GM12878 (cell line): ENCODE results near the gene SERTM2.

Experiments
- ATF2 ChIP-seq: IDR thresholded peaks from 2 replicates; pipeline ENCODE4 v1.6.1; 2012; ENCODE audit warnings: low read length, inconsistent platforms
- CBX3 ChIP-seq: fragments of 200-600 bp; sonication (generic); IDR thresholded peaks from 2 replicates; pipeline ENCODE4 v1.6.1; 2016; ENCODE audit warnings: low read depth, borderline replicate concordance
- POLR2A ChIP-seq: IDR thresholded peaks from 2 replicates; pipeline ENCODE4 v1.6.1; 2011; ENCODE audit warnings: low read depth, mild to moderate bottlenecking, low read length
- RFX5 ChIP-seq: IDR thresholded peaks from 2 replicates; pipeline ENCODE4 v1.6.1; 2011; ENCODE audit warnings: low read depth, low read length, improper control_type of control experiment
- ZNF384 ChIP-seq: IDR thresholded peaks from 2 replicates; pipeline ENCODE4 v1.6.1; 2012; ENCODE audit warnings: low read depth, mild to moderate bottlenecking, low read length, improper control_type of control experiment, borderline replicate concordance

GRCh38 chrX:111521169-111521568 is 9.7 kb downstream of the SERTM2 start:
- TF ChIP-seq ATF2: no peak
- no peak for TF ChIP-seq RFX5
- no peak for TF ChIP-seq CBX3
- TF ChIP-seq POLR2A: no peak
- no peak for TF ChIP-seq ZNF384
